K562 (cell line): ENCODE results near the gene TM7SF2. TPM values are rescaled to one million over a fixed set of nuclear protein-coding genes. Genes with fewer than 3 reads are reported as not detected.

Source experiments
- EZH2 ChIP-seq: IDR thresholded peaks from 2 replicates; pipeline ENCODE4 v1.6.1; 2012; ENCODE audit warnings: low read depth, mild to moderate bottlenecking, inconsistent platforms, low read length, borderline replicate concordance
- HNRNPK ChIP-seq: fragments of 200-400 bp; formaldehyde crosslinking; IDR thresholded peaks from one replicate; pipeline ENCODE4 v1.6.1; 2018; ENCODE audit warnings: mild to moderate bottlenecking, low read depth, low read length; ENCODE audit not compliant: poor library complexity, severe bottlenecking
- KAT2B ChIP-seq: IDR thresholded peaks from one replicate; pipeline ENCODE4 v1.6.1; 2012; ENCODE audit warnings: low read depth, mild to moderate bottlenecking, control low read depth, inconsistent platforms, low read length, moderate library complexity
- NCOA1 ChIP-seq: fragments of 450-650 bp; IDR thresholded peaks from 2 replicates; pipeline ENCODE4 v1.6.1; 2016; ENCODE audit warnings: low read depth
- NCOR1 ChIP-seq: fragments of 450-650 bp; IDR thresholded peaks from 2 replicates; pipeline ENCODE4 v1.6.1; 2016; ENCODE audit warnings: mild to moderate bottlenecking, moderate library complexity
- PHF21A ChIP-seq: fragments of 450-650 bp; IDR thresholded peaks from 2 replicates; pipeline ENCODE4 v1.6.1; 2017; ENCODE audit warnings: low read depth, borderline replicate concordance
- PHF8 ChIP-seq: fragments of 200-600 bp; sonication (generic); IDR thresholded peaks from 2 replicates; pipeline ENCODE4 v1.6.1; 2012; ENCODE audit warnings: mixed run types, mild to moderate bottlenecking, inconsistent platforms, low read length, moderate library complexity, borderline replicate concordance
- REST ChIP-seq, 2 experiments: fragments of 450-650 bp; formaldehyde crosslinking in 1 of 2; IDR thresholded peaks; 2 replicates each; pipeline versions ENCODE4 v1.4.0 to v1.6.1; 2014 to 2020; ENCODE audit warnings: mild to moderate bottlenecking in 2 of 2, borderline replicate concordance in 1 of 2, low read depth in 1 of 2
- SAP30 ChIP-seq: fragments of 200-600 bp; sonication (generic); IDR thresholded peaks from 2 replicates; pipeline ENCODE4 v1.6.1; 2012; ENCODE audit warnings: borderline replicate concordance, low read depth, mild to moderate bottlenecking, moderate library complexity, low read length, control low read depth, inconsistent platforms; ENCODE audit not compliant: insufficient read depth, poor library complexity, severe bottlenecking
- TRIM24 ChIP-seq, 2 experiments: fragments of 450-650 bp; IDR thresholded peaks; 2 replicates each; pipeline ENCODE4 v1.6.1; 2016
- ZEB2 ChIP-seq: fragments of 450-650 bp; IDR thresholded peaks from 2 replicates; pipeline ENCODE4 v1.6.1; 2016
- ZNF609 ChIP-seq: sonication (generic); formaldehyde crosslinking; IDR thresholded peaks from 2 replicates; pipeline ENCODE4 v1.8.1; 2023; ENCODE audit warnings: missing genetic modification reagents, mild to moderate bottlenecking, borderline replicate concordance
- polyA plus RNA-seq, 8 experiments: library from polyadenylated mRNA; depleted of rRNA in 4 of 8; stranded (reverse) in 5 of 8; unstranded in 3 of 8; fragments of >200 nt; fragmentation: Nextera tagmentation in 2 of 8; fragmentation: Illumina TruSeq in 1 of 8; extraction: Ambion mirVana in 2 of 8; extraction: Trizol in 1 of 8; gene quantifications; 2 replicates each; pipeline versions ENCODE4 v1.2.1 to v1.2.3, GENCODE V29; 2011 to 2014; ENCODE audit warnings: inconsistent platforms in 1 of 8, missing spikeins in 1 of 8
- total RNA-seq, 7 experiments: library from RNA; depleted of rRNA in 6 of 7; stranded (reverse); fragments of >200 nt in 6 of 7; fragmentation: Illumina TruSeq in 2 of 7; extraction: Trizol in 2 of 7; gene quantifications; 2 replicates each; pipeline versions ENCODE4 v1.2.1 to v1.2.3, GENCODE V29; 2011 to 2021; ENCODE audit warnings: low replicate concordance in 1 of 7
- TF ChIP-seq, protein P1 (sequence below): fragments of 250-450 bp; sonication (Bioruptor Pico); IDR thresholded peaks from 2 replicates; pipeline ENCODE4 v1.5.0; 2021

TM7SF2 gene
- total and polyA plus RNA-seq, 9 of the 15 experiments (the other 6 are each of a cell fraction or from before 2014, with no cell fraction given): 1.2 to 22.0 (median 14.3) TPM

DNA sequence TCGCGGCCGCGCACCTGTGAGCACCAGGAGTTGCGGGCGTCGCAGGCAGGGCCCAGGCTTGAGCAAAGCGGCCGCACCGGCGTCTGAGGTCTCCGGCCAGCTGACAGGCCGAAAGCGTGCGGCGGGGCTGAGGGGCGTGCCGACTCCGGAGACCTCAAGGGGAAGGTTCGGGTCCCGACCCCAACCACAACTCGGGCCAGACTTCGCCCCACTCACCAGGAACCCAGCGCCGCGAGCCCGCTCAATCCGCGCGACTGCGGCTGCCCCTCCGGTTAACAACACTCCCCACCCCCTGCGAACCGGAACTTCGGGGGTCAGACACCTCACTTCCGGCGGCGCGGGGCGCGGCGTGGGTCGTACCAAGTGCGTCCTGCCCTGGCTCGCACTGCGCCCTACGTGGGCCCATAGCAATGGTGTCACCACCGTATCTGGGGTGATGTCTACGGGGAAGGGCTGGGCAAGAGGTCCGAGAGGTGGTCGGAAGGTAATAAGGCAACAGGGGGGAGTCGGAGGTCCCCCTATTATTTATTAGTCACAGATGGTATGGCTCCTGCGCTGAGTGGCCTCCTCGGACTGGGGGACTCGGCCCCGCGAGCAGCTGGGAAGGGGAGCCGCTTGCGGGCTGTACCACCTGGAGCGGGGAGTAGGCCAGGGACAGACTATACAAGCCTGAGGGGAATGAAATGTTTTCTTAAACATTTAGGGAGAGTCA, 22.7 kb downstream of the TM7SF2 start, which contains the start of gene SYVN1 (continued):
- TF ChIP-seq REST (IDR thresholded peaks at IDR 0.05; ENCODE audit: borderline replicate concordance) (no peak), REST (CRISPR knock-in tag; IDR thresholded peaks at IDR 0.05; ENCODE audit: low read depth) (peak; percentile 70; the same call in 1 of the 2 replicates), KAT2B (no peak), PHF21A (peak; percentile 73; the same call in 1 of the 2 replicates), NCOR1 (peak; percentile 43; the same call in 1 of the 2 replicates), ZNF609 (CRISPR knock-in tag) (peak; percentile 87; the same call in 1 of the 2 replicates), PHF8 (peak; percentile 96), TRIM24 (IDR thresholded peaks at IDR 0.05) (peak in 1 of 2 experiments; percentile 71; a peak in 2 of 4 replicates), NCOA1 (no peak), EZH2 (no peak), HNRNPK (no peak), SAP30 (peak; percentile 79), ZEB2 (no peak)
- TF ChIP-seq, protein P1, sequence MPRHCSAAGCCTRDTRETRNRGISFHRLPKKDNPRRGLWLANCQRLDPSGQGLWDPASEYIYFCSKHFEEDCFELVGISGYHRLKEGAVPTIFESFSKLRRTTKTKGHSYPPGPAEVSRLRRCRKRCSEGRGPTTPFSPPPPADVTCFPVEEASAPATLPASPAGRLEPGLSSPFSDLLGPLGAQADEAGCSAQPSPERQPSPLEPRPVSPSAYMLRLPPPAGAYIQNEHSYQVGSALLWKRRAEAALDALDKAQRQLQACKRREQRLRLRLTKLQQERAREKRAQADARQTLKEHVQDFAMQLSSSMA (CRISPR knock-in tag): no peak
